Activated CD4-positive, alpha-beta T cell treated with anti-CD3 and anti-CD28 coated beads for 1 hour (primary cell): Measurements from ENCODE around the gene RBM47.
"Not testable (repeated sequence)": the region's sequence is repeated elsewhere in the genome, so short reads cannot be mapped to it uniquely, and the experiment has no call there.

Experiments
- DNase-seq: peaks from one replicate; pipeline ENCODE4 v3.0.0-alpha.2; 2020

RBM47 gene

GRCh38 chr4:40401096-40401495, 228.6 kb downstream of the RBM47 start:
- DNase-seq: no peak

GRCh38 chr4:40399578-40399977, 230.1 kb downstream of the RBM47 start:
- no peak for DNase-seq

- no peak for DNase-seq
These were observed 233.5 kb downstream of the RBM47 start for GRCh38 chr4:40395908-40396793.

GRCh38 chr4:40395166-40395900, 234.3 kb downstream of the RBM47 start:
- DNase-seq: no peak

GRCh38 chr4:40394236-40394635, 235.4 kb downstream of the RBM47 start:
- no peak for DNase-seq

GRCh38 chr4:40392241-40392640, 237.4 kb downstream of the RBM47 start:
- not testable (repeated sequence) for DNase-seq

- no peak for DNase-seq
These were observed 239.7 kb downstream of the RBM47 start for GRCh38 chr4:40389986-40390385.

- DNase-seq: no peak
These were observed 241.4 kb downstream of the RBM47 start for GRCh38 chr4:40388239-40388638.

- DNase-seq: no peak
These were observed 249.0 kb downstream of the RBM47 start for GRCh38 chr4:40380647-40381046.

GRCh38 chr4:40379248-40379647, 250.4 kb downstream of the RBM47 start:
- DNase-seq: no peak

GRCh38 chr4:40378619-40379018, 251.0 kb downstream of the RBM47 start:
- no peak for DNase-seq

- no peak for DNase-seq
These were observed 251.9 kb downstream of the RBM47 start for GRCh38 chr4:40377512-40378365.

GRCh38 chr4:40375620-40376019, 254.0 kb downstream of the RBM47 start:
- DNase-seq: no peak

- DNase-seq: no peak
These were observed 254.6 kb downstream of the RBM47 start for GRCh38 chr4:40375095-40375494.

GRCh38 chr4:40373636-40374035, 256.0 kb downstream of the RBM47 start:
- DNase-seq: no peak
